Calu3 (cell line): ENCODE data around the gene ATOSB. TPM values are rescaled to one million over a fixed set of nuclear protein-coding genes. Genes with fewer than 3 reads are reported as not detected.

ENCODE experiments used
- BruUV-seq: library from RNA; stranded (reverse); fragments of 400-500 nt; replicated peaks from 2 replicates; lab custom pipeline; 2021; lab: Mats Ljungman, UMichigan
- CTCF ChIA-PET: fragments of 300-600 bp; sonication (Branson Sonifier 250); formaldehyde crosslinking; loops from one replicate; lab custom pipeline; 2022; ENCODE audit warnings: antibody characterized with exemption; lab: Charles Lee
- DNase-seq: peaks from one replicate; pipeline ENCODE4 v3.0.0; 2022
- H3K27ac Mint-ChIP-seq: one replicate; pipeline ENCODE4 v1.8.0; 2022; ENCODE audit warnings: mixed read lengths; ENCODE audit not compliant: unreplicated experiment
- H3K27me3 Mint-ChIP-seq: one replicate; pipeline ENCODE4 v1.8.0; 2022; ENCODE audit warnings: mixed read lengths; ENCODE audit not compliant: unreplicated experiment
- H3K36me3 Mint-ChIP-seq: one replicate; pipeline ENCODE4 v1.8.0; 2022; ENCODE audit warnings: mild to moderate bottlenecking, moderate library complexity, mixed read lengths; ENCODE audit not compliant: insufficient read depth, unreplicated experiment
- H3K4me1 Mint-ChIP-seq: one replicate; pipeline ENCODE4 v1.8.0; 2022; ENCODE audit warnings: mild to moderate bottlenecking, low read depth, mixed read lengths; ENCODE audit not compliant: unreplicated experiment
- H3K4me3 Mint-ChIP-seq: one replicate; pipeline ENCODE4 v1.8.0; 2022; ENCODE audit warnings: mild to moderate bottlenecking, low read depth, moderate library complexity, mixed read lengths; ENCODE audit not compliant: unreplicated experiment
- H3K9me3 Mint-ChIP-seq: one replicate; pipeline ENCODE4 v1.8.0; 2022; ENCODE audit warnings: low read depth, mixed read lengths; ENCODE audit not compliant: unreplicated experiment
- intact Hi-C: fragments of 100-400 bp; cut with micrococcal nuclease; formaldehyde crosslinking; loops from one replicate; pipeline ENCODE4 v1.10.0; 2022; ENCODE audit not compliant: unreplicated experiment
- total RNA-seq: library from RNA; stranded (reverse); gene quantifications from 2 replicates; pipeline ENCODE4 v1.2.3, GENCODE V29; 2022
- TF ChIP-seq, protein P1 (sequence below): fragments of 200-600 bp; IDR thresholded peaks from one replicate; pipeline ENCODE4 v1.8.0; 2022; ENCODE audit warnings: antibody characterized with exemption; ENCODE audit not compliant: unreplicated experiment

ATOSB gene
- total RNA-seq, 1 experiment from 2014 or later: 16.8 TPM

DNA sequence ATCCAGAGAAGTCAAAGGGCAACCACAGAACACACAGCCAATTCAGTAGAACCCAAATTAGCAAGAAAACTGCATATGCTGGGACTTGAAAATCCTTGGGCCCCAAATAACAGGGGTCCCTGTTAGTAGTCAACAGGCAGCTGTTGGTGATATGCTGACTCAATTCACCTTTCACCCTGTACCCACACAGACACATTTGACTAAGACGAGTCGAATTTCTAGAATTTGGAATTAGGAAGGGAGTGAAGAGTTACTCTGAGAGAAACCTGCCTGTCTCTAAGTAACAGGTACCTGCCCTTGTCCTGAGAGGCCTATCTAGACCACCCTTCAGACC, 42.4 kb downstream of the ATOSB start:
- CTCF ChIA-PET: no interaction called here
- intact Hi-C loops: no loop called here
- no peak for DNase-seq
- TF ChIP-seq, protein P1, sequence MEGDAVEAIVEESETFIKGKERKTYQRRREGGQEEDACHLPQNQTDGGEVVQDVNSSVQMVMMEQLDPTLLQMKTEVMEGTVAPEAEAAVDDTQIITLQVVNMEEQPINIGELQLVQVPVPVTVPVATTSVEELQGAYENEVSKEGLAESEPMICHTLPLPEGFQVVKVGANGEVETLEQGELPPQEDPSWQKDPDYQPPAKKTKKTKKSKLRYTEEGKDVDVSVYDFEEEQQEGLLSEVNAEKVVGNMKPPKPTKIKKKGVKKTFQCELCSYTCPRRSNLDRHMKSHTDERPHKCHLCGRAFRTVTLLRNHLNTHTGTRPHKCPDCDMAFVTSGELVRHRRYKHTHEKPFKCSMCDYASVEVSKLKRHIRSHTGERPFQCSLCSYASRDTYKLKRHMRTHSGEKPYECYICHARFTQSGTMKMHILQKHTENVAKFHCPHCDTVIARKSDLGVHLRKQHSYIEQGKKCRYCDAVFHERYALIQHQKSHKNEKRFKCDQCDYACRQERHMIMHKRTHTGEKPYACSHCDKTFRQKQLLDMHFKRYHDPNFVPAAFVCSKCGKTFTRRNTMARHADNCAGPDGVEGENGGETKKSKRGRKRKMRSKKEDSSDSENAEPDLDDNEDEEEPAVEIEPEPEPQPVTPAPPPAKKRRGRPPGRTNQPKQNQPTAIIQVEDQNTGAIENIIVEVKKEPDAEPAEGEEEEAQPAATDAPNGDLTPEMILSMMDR: no peak
- Mint-ChIP-seq H3K4me1 (peaks cover 24% of the 10 kb centered on the region), H3K4me3 (peak overlapping the region; percentile 83), H3K27me3 (no peaks in the 10 kb centered on the region), H3K9me3 (no peaks in the 10 kb centered on the region), H3K27ac (peak overlapping the region; percentile 96), H3K36me3 (peaks cover 42% of the 10 kb centered on the region)
- BruUV-seq: no TSS peak

DNA sequence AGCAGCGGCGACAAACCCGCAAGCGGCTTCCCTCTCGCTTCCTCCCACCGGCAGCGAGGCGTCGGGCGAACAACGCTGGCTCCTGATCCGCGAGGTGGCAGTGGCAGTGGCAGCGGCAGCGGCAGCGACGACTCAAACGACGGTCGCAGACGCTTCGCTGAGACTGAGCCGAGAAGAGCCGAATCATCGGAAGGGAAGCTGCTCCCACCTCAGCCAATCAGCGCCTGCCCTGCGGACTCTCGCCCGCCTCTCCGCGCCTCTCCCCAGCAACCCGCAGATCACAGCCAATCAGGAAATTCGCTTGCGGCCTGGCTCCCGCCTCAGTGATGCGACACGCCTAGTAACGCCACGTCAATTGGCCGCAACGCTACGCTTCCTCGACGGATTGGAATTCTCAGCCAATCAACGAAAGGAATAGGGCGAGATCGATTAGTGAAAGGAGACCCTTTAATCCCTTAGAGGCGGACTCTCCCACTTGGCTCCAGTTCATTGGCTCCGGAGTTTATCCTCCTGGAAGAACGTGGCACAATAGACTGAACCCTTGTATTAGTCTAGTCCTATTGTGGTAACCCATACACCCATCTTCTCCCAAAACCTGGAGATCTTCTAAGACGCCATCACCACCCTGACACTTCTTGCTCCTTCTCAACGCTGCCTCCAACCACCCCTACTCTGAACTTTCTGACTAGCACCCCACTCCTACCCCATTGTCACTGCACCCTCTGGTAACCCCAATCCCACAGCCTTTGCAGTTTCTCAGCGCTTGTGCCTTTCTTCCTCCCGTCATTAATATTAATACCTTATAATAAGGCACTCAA, 43.0 kb downstream of the ATOSB start, which contains the start of gene VCP:
VCP (minus strand) TSS at position 165 of the 818 bp plus-strand sequence. CDS start 272 bp downstream, outside the sequence.
- H3K4me1 Mint-ChIP-seq: peaks cover 19% of the 10 kb centered on the region

DNA sequence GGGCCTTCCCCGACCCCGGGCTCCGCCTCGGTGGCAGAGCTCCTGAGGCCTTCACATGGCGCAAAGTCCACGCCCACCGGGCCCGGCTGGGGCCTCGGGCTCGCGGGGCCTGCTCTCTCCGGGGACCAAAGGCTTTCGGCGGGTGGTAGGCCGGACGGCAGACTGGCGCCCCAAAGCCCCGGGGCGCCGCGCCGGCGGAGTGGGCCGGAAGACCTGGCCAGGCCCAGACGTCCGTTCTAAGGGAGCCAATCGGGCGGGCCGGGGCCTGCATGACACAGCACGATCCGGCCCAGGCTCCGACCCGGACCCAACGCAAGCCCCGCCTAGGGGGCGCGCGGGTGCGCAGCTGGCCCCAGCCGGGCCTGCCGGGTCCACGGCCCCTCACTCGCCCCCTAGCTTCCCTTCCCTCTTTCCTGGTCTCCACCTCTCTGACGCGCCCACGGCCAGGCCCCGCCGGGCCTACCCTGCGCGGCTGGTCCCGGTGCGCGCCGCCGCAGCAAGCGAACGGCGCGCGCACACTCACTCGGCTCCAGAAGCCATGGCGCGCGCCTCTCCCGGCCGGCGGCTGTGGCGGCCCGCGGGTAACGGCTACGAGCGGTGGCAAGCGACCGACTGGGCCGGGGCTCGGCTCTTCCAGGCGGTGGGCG, 43.7 kb downstream of the ATOSB start:
- peak overlapping the region; percentile 96 for H3K27ac Mint-ChIP-seq
- no TSS peak for BruUV-seq
- CTCF ChIA-PET: interaction anchor here (0.7 to 1.6 kb wide), 5 partner anchors 8 to 173 kb away, joined by 3 to 8 read pairs (median 4); partner anchors contain the start of gene PIGO
- H3K36me3 Mint-ChIP-seq: peaks cover 53% of the 10 kb centered on the region
- H3K4me3 Mint-ChIP-seq: peak overlapping the region; percentile 83
- TF ChIP-seq, protein P1: peak; percentile 26
- peak; percentile 83 for DNase-seq
- H3K9me3 Mint-ChIP-seq: no peaks in the 10 kb centered on the region
- H3K4me1 Mint-ChIP-seq: peaks cover 19% of the 10 kb centered on the region
- H3K27me3 Mint-ChIP-seq: no peaks in the 10 kb centered on the region
- intact Hi-C loops: no loop called here

More for the DNA sequence above, 43.0 kb downstream of the ATOSB start, which contains the start of gene VCP:
- TF ChIP-seq, protein P1: no peak
- peak; percentile 94 for DNase-seq
- H3K9me3 Mint-ChIP-seq: no peaks in the 10 kb centered on the region
- peak within 1 kb of the TSS; percentile 96 for H3K27ac Mint-ChIP-seq
- peaks cover 47% of the 10 kb centered on the region for H3K36me3 Mint-ChIP-seq
- no peaks in the 10 kb centered on the region for H3K27me3 Mint-ChIP-seq
- CTCF ChIA-PET: interaction anchor here (1.1 to 1.4 kb wide), 2 partner anchors 22 to 24 kb away, joined by 3 to 8 read pairs; partner anchors contain the start of gene PIGO
- H3K4me3 Mint-ChIP-seq: peak within 1 kb of the TSS; percentile 83
- BruUV-seq: TSS peak; percentile 81
- intact Hi-C loops: no loop called here
